ENCODE measurements around the gene PCSK6. TPM values are rescaled to one million over a fixed set of nuclear protein-coding genes. Genes with fewer than 3 reads are reported as not detected.
"Not testable (repeated sequence)": the region's sequence is repeated elsewhere in the genome, so short reads cannot be mapped to it uniquely, and the experiment has no call there.

Gene PCSK6
- total RNA-seq, 5 donors from 2014 or later (not counting 1 experiment from before 2014, with no cell fraction given): 0.16 to 2.2 (median 1.3) TPM

DNA sequence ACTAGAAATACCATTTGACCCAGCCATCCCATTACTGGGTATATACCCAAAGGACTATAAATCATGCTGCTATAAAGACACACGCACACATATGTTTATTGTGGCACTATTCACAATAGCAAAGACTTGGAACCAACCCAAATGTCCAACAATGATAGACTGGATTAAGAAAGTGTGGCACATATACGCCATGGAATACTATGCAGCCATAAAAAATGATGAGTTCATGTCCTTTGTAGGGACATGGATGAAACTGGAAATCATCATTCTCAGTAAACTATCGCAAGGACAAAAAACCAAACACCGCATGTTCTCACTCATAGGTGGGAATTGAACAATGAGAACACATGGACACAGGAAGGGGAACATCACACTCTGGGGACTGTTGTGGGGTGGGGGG is 86.6 kb downstream of the PCSK6 start:
- H3K4me1 Mint-ChIP-seq; H3K36me3 Mint-ChIP-seq; H3K27ac Mint-ChIP-seq; H3K4me3 Mint-ChIP-seq; POLR2A ChIA-PET; H3K9me3 Mint-ChIP-seq; ATAC-seq (replicated peaks in 1 of 4); H3K27ac ChIP-seq (ENCODE audit: low read length); CTCF ChIA-PET; H3K9me3 ChIP-seq; H3K4me3 ChIP-seq (ENCODE audit: control insufficient read depth in 1 of 2, extremely low read depth in 1 of 2, low read length in 1 of 2); DNase-seq; H3K4me1 ChIP-seq (ENCODE audit: control insufficient read depth in 1 of 2, extremely low read depth in 1 of 2, insufficient read depth in 2 of 2, low read length in 2 of 2); H3K36me3 ChIP-seq (ENCODE audit: control insufficient read depth in 2 of 2, extremely low read depth in 1 of 2, insufficient read depth in 1 of 2, low read length in 1 of 2): not testable (repeated sequence)
- WGBS (ENCODE audit: insufficient coverage): no CpG with 5 or more reads among the region's 4 CpGs
- H3K27me3 ChIP-seq (replicated peaks in 1 of 2; ENCODE audit: control insufficient read depth in 2 of 2, extremely low read depth in 1 of 2, insufficient read depth in 2 of 2, low read length in 1 of 2): peaks cover 0 to 37% of the 10 kb centered on the region in 2 experiments
- peaks cover 27 to 44% of the 10 kb centered on the region in 2 donors for H3K27me3 Mint-ChIP-seq

DNA sequence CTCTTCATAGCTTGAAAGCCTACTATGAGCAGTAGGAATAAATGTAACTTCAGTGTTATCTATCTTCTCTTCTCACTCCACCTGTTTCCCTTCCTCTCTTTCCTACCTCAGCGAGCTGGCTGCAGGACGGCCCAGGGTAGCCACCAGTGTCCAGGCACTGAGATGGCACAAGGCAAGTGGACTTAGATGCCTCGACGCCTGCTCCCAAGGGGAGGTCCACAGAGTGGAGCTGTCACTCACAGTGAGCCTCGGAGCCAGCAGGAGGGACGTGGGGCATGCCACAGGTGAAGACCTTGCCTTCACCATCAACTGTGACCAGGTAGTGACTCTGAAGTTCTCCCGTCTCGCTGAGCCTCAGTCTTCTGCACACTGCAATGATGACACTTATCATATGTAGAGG is 88.2 kb downstream of the PCSK6 start:
- H3K27ac ChIP-seq (ENCODE audit: low read length): no peak overlapping the region
- Mint-ChIP-seq H3K27ac (no peak overlapping the region), H3K27me3 (peaks cover 28 to 52% of the 10 kb centered on the region in 2 donors), H3K4me3 (no peak overlapping the region), H3K4me1 (peaks cover 4 to 8% (median 5%) of the 10 kb centered on the region in 3 donors), H3K9me3 (no peaks in the 10 kb centered on the region), H3K36me3 (no peaks in the 10 kb centered on the region)
- peaks cover 0 to 5% of the 10 kb centered on the region in 2 experiments for H3K4me1 ChIP-seq (ENCODE audit: control insufficient read depth in 1 of 2, extremely low read depth in 1 of 2, insufficient read depth in 2 of 2, low read length in 2 of 2)
- CTCF ChIA-PET: no interaction called here
- POLR2A ChIA-PET: no interaction called here
- H3K36me3 ChIP-seq (ENCODE audit: control insufficient read depth in 2 of 2, extremely low read depth in 1 of 2, insufficient read depth in 1 of 2, low read length in 1 of 2): no peaks in the 10 kb centered on the region
- WGBS (ENCODE audit: insufficient coverage): 90% methylated on average over 6 of the region's 8 CpGs
- peaks cover 0 to 38% of the 10 kb centered on the region in 2 experiments for H3K27me3 ChIP-seq (replicated peaks in 1 of 2; ENCODE audit: control insufficient read depth in 2 of 2, extremely low read depth in 1 of 2, insufficient read depth in 2 of 2, low read length in 1 of 2)
- no peak for DNase-seq
- no peaks in the 10 kb centered on the region for H3K9me3 ChIP-seq
- no peak overlapping the region for H3K4me3 ChIP-seq (ENCODE audit: control insufficient read depth in 1 of 2, extremely low read depth in 1 of 2, low read length in 1 of 2)
- ATAC-seq (replicated peaks in 1 of 4): no peak

DNA sequence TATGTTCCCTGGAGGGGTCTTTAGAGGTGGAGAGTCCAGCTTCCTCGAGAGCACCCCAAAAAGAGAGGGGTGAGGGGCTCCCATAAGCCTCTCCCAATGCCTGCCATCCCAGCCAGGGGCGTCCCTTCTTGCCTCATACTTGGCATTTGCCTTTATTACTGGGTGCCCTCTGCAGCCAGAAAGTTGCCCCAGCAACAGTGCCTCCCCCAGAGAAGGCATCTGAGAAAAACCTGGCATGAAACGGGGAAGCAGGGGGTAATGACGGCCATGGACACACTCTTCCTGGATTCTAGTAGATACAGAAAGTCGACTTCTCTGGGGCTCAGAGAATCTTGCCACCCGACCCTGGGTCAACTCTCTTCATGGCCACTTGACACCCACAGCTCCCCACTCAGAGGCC is 90.1 kb downstream of the PCSK6 start:
- H3K4me3 Mint-ChIP-seq: no peak overlapping the region
- no peak overlapping the region for H3K27ac Mint-ChIP-seq
- H3K9me3 ChIP-seq: no peaks in the 10 kb centered on the region
- H3K27me3 Mint-ChIP-seq: peaks cover 32 to 55% of the 10 kb centered on the region in 2 donors
- peaks cover 4 to 8% (median 5%) of the 10 kb centered on the region in 3 donors for H3K4me1 Mint-ChIP-seq
- no peaks in the 10 kb centered on the region for H3K36me3 Mint-ChIP-seq
- H3K4me1 ChIP-seq (ENCODE audit: control insufficient read depth in 1 of 2, extremely low read depth in 1 of 2, insufficient read depth in 2 of 2, low read length in 2 of 2): peaks cover 0 to 5% of the 10 kb centered on the region in 2 experiments
- CTCF ChIA-PET: no interaction called here
- no peaks in the 10 kb centered on the region for H3K9me3 Mint-ChIP-seq
- WGBS (ENCODE audit: insufficient coverage): 60% methylated on average over 3 of the region's 6 CpGs
- H3K36me3 ChIP-seq (ENCODE audit: control insufficient read depth in 2 of 2, extremely low read depth in 1 of 2, insufficient read depth in 1 of 2, low read length in 1 of 2): no peaks in the 10 kb centered on the region
- POLR2A ChIA-PET: no interaction called here
- ATAC-seq (replicated peaks in 1 of 4): no peak
- H3K4me3 ChIP-seq (ENCODE audit: control insufficient read depth in 1 of 2, extremely low read depth in 1 of 2, low read length in 1 of 2): no peak overlapping the region
- no peak overlapping the region for H3K27ac ChIP-seq (ENCODE audit: low read length)
- H3K27me3 ChIP-seq (replicated peaks in 1 of 2; ENCODE audit: control insufficient read depth in 2 of 2, extremely low read depth in 1 of 2, insufficient read depth in 2 of 2, low read length in 1 of 2): peaks cover 0 to 39% of the 10 kb centered on the region in 2 experiments
- DNase-seq: no peak

DNA sequence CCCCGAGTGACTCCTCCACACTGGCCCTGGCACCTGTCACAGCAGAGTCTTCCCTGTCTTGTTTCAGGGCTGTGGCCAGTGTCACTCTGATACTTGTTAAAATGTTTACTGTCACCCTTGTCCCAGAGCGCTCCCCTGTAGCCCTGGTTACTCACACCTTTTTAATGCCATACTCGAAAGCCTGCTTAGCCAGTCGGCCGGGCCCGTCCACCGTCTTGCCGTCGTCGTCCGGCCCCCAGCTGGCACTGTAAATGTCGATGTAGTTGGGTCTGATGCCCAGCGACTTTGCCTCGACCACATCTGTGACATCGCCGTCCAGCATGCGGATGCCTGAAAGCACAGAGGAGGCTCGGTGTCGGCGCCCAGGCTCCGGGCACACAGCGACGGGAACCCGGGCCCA is 91.3 kb downstream of the PCSK6 start:
- peaks cover 4 to 8% (median 5%) of the 10 kb centered on the region in 3 donors for H3K4me1 Mint-ChIP-seq
- Histone ChIP-seq H3K9me3 (no peaks in the 10 kb centered on the region), H3K4me1 (ENCODE audit: control insufficient read depth in 1 of 2, extremely low read depth in 1 of 2, insufficient read depth in 2 of 2, low read length in 2 of 2) (peaks cover 0 to 5% of the 10 kb centered on the region in 2 experiments), H3K27me3 (replicated peaks in 1 of 2; ENCODE audit: control insufficient read depth in 2 of 2, extremely low read depth in 1 of 2, insufficient read depth in 2 of 2, low read length in 1 of 2) (peaks cover 0 to 42% of the 10 kb centered on the region in 2 experiments), H3K36me3 (ENCODE audit: control insufficient read depth in 2 of 2, extremely low read depth in 1 of 2, insufficient read depth in 1 of 2, low read length in 1 of 2) (no peaks in the 10 kb centered on the region), H3K4me3 (ENCODE audit: control insufficient read depth in 1 of 2, extremely low read depth in 1 of 2, low read length in 1 of 2) (no peak overlapping the region), H3K27ac (ENCODE audit: low read length) (no peak overlapping the region)
- POLR2A ChIA-PET: no interaction called here
- WGBS (ENCODE audit: insufficient coverage): 92% methylated on average over 24 of the region's 24 CpGs
- ATAC-seq (replicated peaks in 1 of 4) (no peak), DNase-seq (no peak)
- H3K27ac Mint-ChIP-seq: no peak overlapping the region
- H3K27me3 Mint-ChIP-seq: peaks cover 32 to 55% of the 10 kb centered on the region in 2 donors
- H3K9me3 Mint-ChIP-seq: no peaks in the 10 kb centered on the region
- H3K4me3 Mint-ChIP-seq: no peak overlapping the region
- no peaks in the 10 kb centered on the region for H3K36me3 Mint-ChIP-seq
- CTCF ChIA-PET: no interaction called here

DNA sequence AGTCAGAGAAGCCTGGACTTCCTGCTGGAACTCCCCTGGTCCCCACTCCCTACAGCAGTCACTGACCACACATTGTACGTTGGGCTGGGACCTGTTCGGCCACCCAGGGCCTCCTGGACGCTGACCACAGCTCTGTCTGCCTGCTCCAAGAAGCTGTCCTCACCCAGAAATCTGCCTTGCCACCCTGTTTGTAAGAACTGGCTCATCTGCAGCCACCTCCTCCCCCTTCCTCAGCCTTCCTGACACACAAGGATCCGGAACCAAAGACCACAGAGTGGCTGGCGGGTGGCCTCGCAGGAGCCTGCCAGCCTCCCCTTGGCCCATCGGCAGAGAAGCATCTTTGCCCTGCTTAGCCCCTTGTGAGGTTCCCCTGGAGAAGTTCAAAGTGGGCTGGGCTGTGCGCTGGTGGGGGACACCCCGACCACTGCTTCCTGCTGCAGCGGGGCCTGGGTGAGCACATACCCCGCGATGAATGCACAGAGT is 91.9 kb downstream of the PCSK6 start:
- Mint-ChIP-seq H3K27me3 (peaks cover 32 to 55% of the 10 kb centered on the region in 2 donors), H3K4me3 (peak overlapping the region in 1 of 3 donors; percentile 23), H3K36me3 (no peaks in the 10 kb centered on the region), H3K9me3 (no peaks in the 10 kb centered on the region), H3K27ac (peak overlapping the region in 1 of 2 donors; percentile 28), H3K4me1 (peaks cover 4 to 8% (median 5%) of the 10 kb centered on the region in 3 donors)
- ATAC-seq (replicated peaks in 1 of 4) (peak in 1 of 4 experiments; percentile 29), DNase-seq (no peak)
- ChIA-PET POLR2A (no interaction called here), CTCF (no interaction called here)
- Histone ChIP-seq H3K4me3 (ENCODE audit: control insufficient read depth in 1 of 2, extremely low read depth in 1 of 2, low read length in 1 of 2) (peak overlapping the region in 1 of 2 donors; percentile 17), H3K27me3 (replicated peaks in 1 of 2; ENCODE audit: control insufficient read depth in 2 of 2, extremely low read depth in 1 of 2, insufficient read depth in 2 of 2, low read length in 1 of 2) (peaks cover 0 to 42% of the 10 kb centered on the region in 2 experiments), H3K9me3 (no peaks in the 10 kb centered on the region), H3K4me1 (ENCODE audit: control insufficient read depth in 1 of 2, extremely low read depth in 1 of 2, insufficient read depth in 2 of 2, low read length in 2 of 2) (peaks cover 0 to 5% of the 10 kb centered on the region in 2 experiments), H3K27ac (ENCODE audit: low read length) (no peak overlapping the region), H3K36me3 (ENCODE audit: control insufficient read depth in 2 of 2, extremely low read depth in 1 of 2, insufficient read depth in 1 of 2, low read length in 1 of 2) (no peaks in the 10 kb centered on the region)
- 11% methylated on average over 12 of the region's 12 CpGs for WGBS (ENCODE audit: insufficient coverage)

DNA sequence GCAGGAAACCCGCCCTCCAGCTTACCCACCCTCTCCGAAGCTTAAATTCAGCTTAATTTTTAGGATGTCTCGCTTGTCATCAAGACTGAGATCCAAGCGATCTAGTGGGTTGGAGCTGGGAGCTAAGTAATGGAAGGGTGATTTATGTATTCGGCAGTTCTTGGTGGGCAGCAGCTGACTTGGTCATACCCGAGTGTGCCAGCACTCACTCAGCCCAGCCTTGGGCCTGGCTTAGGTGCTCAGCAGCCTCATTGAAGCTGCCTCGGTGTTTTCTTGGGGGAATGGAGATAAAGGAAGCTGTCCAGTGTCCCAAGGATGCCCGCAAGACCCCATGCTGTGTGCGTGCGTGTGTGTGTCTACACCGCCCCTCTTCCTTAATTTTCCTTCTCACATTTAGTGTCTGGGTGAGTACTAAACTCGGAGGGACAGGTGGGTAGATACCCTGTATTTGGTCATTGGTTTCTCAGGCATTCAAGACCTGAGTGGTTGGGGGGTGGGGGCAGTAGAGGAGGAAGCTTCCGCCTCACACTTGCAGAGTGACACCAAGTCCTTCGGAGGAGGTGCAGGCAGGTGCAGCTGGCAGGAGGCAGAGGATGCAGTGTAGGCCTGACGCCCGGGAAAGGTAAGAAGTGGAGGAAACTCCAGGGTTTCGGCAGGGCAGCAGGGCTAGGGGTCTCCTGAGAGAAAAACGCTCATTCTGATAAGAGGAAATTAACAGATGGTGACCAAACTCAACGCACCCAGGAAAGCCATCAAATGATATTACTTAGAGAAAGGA is 92.8 kb downstream of the PCSK6 start:
- ChIA-PET POLR2A (no interaction called here), CTCF (no interaction called here)
- H3K27ac Mint-ChIP-seq: no peak overlapping the region
- DNase-seq (no peak), ATAC-seq (replicated peaks in 1 of 4) (no peak)
- no peaks in the 10 kb centered on the region for H3K36me3 Mint-ChIP-seq
- no peak overlapping the region for H3K4me3 ChIP-seq (ENCODE audit: control insufficient read depth in 1 of 2, extremely low read depth in 1 of 2, low read length in 1 of 2)
- peaks cover 32 to 59% of the 10 kb centered on the region in 2 donors for H3K27me3 Mint-ChIP-seq
- no peak overlapping the region for H3K27ac ChIP-seq (ENCODE audit: low read length)
- no peaks in the 10 kb centered on the region for H3K9me3 ChIP-seq
- peaks cover 4 to 14% (median 5%) of the 10 kb centered on the region in 3 donors for H3K4me1 Mint-ChIP-seq
- H3K27me3 ChIP-seq (replicated peaks in 1 of 2; ENCODE audit: control insufficient read depth in 2 of 2, extremely low read depth in 1 of 2, insufficient read depth in 2 of 2, low read length in 1 of 2): peaks cover 0 to 42% of the 10 kb centered on the region in 2 experiments
- no peaks in the 10 kb centered on the region for H3K36me3 ChIP-seq (ENCODE audit: control insufficient read depth in 2 of 2, extremely low read depth in 1 of 2, insufficient read depth in 1 of 2, low read length in 1 of 2)
- no peak overlapping the region for H3K4me3 Mint-ChIP-seq
- no peaks in the 10 kb centered on the region for H3K9me3 Mint-ChIP-seq
- H3K4me1 ChIP-seq (ENCODE audit: control insufficient read depth in 1 of 2, extremely low read depth in 1 of 2, insufficient read depth in 2 of 2, low read length in 2 of 2): peaks cover 0 to 5% of the 10 kb centered on the region in 2 experiments
- WGBS (ENCODE audit: insufficient coverage): 64% methylated on average over 8 of the region's 19 CpGs
